Trophoblast cell (in vitro differentiated cells and primary cell): Measurements from ENCODE around the gene SLC23A2.
A peak's percentile ranks its signal among the peaks of the same experiment; 100 is the strongest.
"Not testable (repeated sequence)": the region's sequence is repeated elsewhere in the genome, so short reads cannot be mapped to it uniquely, and the experiment has no call there.

Experiments
- DNase-seq, 2 donors: peaks; one replicate each; pipeline ENCODE4 v3.0.0-alpha.2; 2016
- H2AFZ ChIP-seq: 2 replicates; pipeline ENCODE4 v1.6.1; 2013; ENCODE audit warnings: low read length, moderate library complexity, mild to moderate bottlenecking; ENCODE audit not compliant: insufficient read depth, poor library complexity
- H2AK5ac ChIP-seq: 2 replicates; pipeline ENCODE4 v1.6.1; 2013; ENCODE audit warnings: mild to moderate bottlenecking, low read length
- H2BK120ac ChIP-seq: 2 replicates; pipeline ENCODE4 v1.6.1; 2013; ENCODE audit warnings: low read length, mild to moderate bottlenecking, moderate library complexity; ENCODE audit not compliant: insufficient read depth, poor library complexity
- H2BK12ac ChIP-seq: 2 replicates; pipeline ENCODE4 v1.6.1; 2013; ENCODE audit warnings: mild to moderate bottlenecking, low read length, moderate library complexity
- H2BK5ac ChIP-seq: 2 replicates; pipeline ENCODE4 v1.6.1; 2013; ENCODE audit warnings: low read length, low read depth, moderate library complexity, mild to moderate bottlenecking; ENCODE audit not compliant: poor library complexity
- H3K14ac ChIP-seq: 2 replicates; pipeline ENCODE4 v1.6.1; 2013; ENCODE audit warnings: mild to moderate bottlenecking, low read length
- H3K18ac ChIP-seq: 2 replicates; pipeline ENCODE4 v1.6.1; 2013; ENCODE audit warnings: mild to moderate bottlenecking, low read length
- H3K23ac ChIP-seq: 2 replicates; pipeline ENCODE4 v1.6.1; 2013; ENCODE audit warnings: low read length
- H3K27ac ChIP-seq: 2 replicates; pipeline ENCODE4 v1.5.1; 2013; ENCODE audit warnings: low read depth, mild to moderate bottlenecking, inconsistent platforms, low read length, moderate library complexity
- H3K27me3 ChIP-seq: 2 replicates; pipeline ENCODE4 v1.6.1; 2013; ENCODE audit warnings: inconsistent platforms, mild to moderate bottlenecking, low read length, moderate library complexity; ENCODE audit not compliant: insufficient read depth
- H3K36me3 ChIP-seq, 2 experiments: 1 replicate in 1 of 2; 2 replicates in 1 of 2; pipeline ENCODE4 v1.6.1; 2013; ENCODE audit warnings: low read length in 2 of 2, mild to moderate bottlenecking in 2 of 2, moderate library complexity in 1 of 2; ENCODE audit not compliant: insufficient read depth in 2 of 2, control insufficient read depth in 1 of 2
- H3K4ac ChIP-seq: 2 replicates; pipeline ENCODE4 v1.6.1; 2013; ENCODE audit warnings: low read depth, mild to moderate bottlenecking, low read length, moderate library complexity
- H3K4me1 ChIP-seq, 2 experiments: 1 replicate in 1 of 2; 2 replicates in 1 of 2; pipeline ENCODE4 v1.6.1; 2013; ENCODE audit warnings: low read length in 2 of 2, mild to moderate bottlenecking in 2 of 2, moderate library complexity in 1 of 2; ENCODE audit not compliant: insufficient read depth in 2 of 2, control insufficient read depth in 1 of 2
- H3K4me2 ChIP-seq: 2 replicates; pipeline ENCODE4 v1.6.1; 2013; ENCODE audit warnings: inconsistent platforms, mild to moderate bottlenecking, low read length, moderate library complexity
- H3K4me3 ChIP-seq: 2 replicates; pipeline ENCODE4 v1.5.1; 2013; ENCODE audit warnings: mild to moderate bottlenecking, low read depth, low read length, inconsistent platforms
- H3K79me1 ChIP-seq: one replicate; pipeline ENCODE4 v1.6.1; 2013; ENCODE audit warnings: low read length
- H3K79me2 ChIP-seq: 2 replicates; pipeline ENCODE4 v1.6.1; 2013; ENCODE audit warnings: low read length, mild to moderate bottlenecking; ENCODE audit not compliant: control insufficient read depth, insufficient read depth, poor library complexity
- H3K9ac ChIP-seq: 2 replicates; pipeline ENCODE4 v1.6.1; 2013; ENCODE audit warnings: mild to moderate bottlenecking, low read length
- H3K9me3 ChIP-seq: 2 replicates; pipeline ENCODE4 v1.6.1; 2013; ENCODE audit warnings: low read depth, mild to moderate bottlenecking, control low read depth, inconsistent platforms, low read length; ENCODE audit not compliant: insufficient read depth
- H4K12ac ChIP-seq: 2 replicates; pipeline ENCODE4 v1.6.1; 2013; ENCODE audit warnings: low read depth, mild to moderate bottlenecking, low read length, moderate library complexity
- H4K8ac ChIP-seq: 2 replicates; pipeline ENCODE4 v1.6.1; 2013; ENCODE audit warnings: low read depth, mild to moderate bottlenecking, low read length, moderate library complexity
- H4K91ac ChIP-seq: one replicate; pipeline ENCODE4 v1.6.1; 2013; ENCODE audit warnings: low read depth, mild to moderate bottlenecking, low read length, moderate library complexity
- WGBS: extraction: QIAGEN DNeasy Blood & Tissue Kit; methylation state at CpG from one replicate; pipeline ENCODE4 v1.1.7; 2013; ENCODE audit warnings: missing lambda C conversion rate; ENCODE audit not compliant: insufficient read length, insufficient coverage; ENCODE audit errors: extremely low coverage; 5-methylcytosine and 5-hydroxymethylcytosine counted together

The SLC23A2 gene

DNA sequence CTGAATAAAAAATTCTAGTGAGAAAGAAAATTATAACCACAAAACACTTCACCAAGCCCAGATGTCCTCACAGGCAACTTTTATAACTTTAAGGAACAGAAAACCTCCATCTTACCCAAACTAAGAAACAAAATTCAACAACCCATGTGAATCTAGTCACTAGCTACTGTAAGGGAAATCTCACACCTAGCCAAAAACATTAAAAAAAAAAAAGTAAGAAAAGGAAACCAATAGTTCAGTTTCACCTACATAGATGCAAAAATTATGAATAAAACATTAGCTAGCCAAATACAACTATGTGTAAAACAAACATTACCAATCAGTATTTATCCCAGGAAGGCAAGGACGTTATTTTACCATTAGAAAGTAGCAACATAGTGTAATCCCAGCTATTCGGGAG, 35.5 kb upstream of the SLC23A2 start:
- Histone ChIP-seq H4K91ac (no peak overlapping the region), H4K12ac (no peak overlapping the region), H3K4me2 (no peak overlapping the region), H3K14ac (no peak overlapping the region), H3K79me1 (peaks cover 15% of the 10 kb centered on the region), H2BK12ac (no peak overlapping the region), H3K27ac (no peak overlapping the region), H3K18ac (no peak overlapping the region), H3K4ac (no peak overlapping the region), H2AFZ (no peak overlapping the region), H3K4me3 (no peak overlapping the region), H3K4me1 (peaks cover 8 to 17% of the 10 kb centered on the region in 2 experiments), H3K36me3 (no peaks in the 10 kb centered on the region), H3K79me2 (peaks cover 2% of the 10 kb centered on the region), H3K23ac (no peak overlapping the region), H3K27me3 (no peaks in the 10 kb centered on the region), H3K9ac (no peak overlapping the region), H2BK5ac (no peak overlapping the region), H2AK5ac (no peak overlapping the region), H4K8ac (no peak overlapping the region), H2BK120ac (no peak overlapping the region), H3K9me3 (no peaks in the 10 kb centered on the region)
- no CpG with 5 or more reads among the region's 2 CpGs for WGBS
- DNase-seq: no peak

DNA sequence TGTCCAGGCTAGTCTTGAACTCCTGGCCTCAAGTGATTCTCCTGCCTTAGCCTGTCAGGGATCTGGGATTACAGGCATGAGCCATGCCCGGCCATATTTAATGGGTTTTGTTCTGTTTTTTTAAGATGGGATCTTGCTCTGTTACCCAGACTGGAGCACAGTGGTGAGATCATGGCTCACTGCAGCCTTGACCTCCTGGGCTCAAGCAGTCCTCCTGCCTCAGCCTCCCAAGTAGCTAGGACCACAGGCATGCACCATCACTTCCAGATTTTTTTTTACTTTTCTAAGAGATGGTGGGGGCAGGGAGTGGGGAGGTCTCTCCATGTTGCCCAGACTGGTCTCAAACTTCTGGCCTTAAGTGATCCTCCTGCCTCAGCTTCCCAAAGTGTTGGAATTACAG, 34.2 kb upstream of the SLC23A2 start:
- not testable (repeated sequence) for H3K27ac ChIP-seq, H3K18ac ChIP-seq, H4K8ac ChIP-seq, H3K9ac ChIP-seq, H3K4me2 ChIP-seq, H3K79me2 ChIP-seq, H4K91ac ChIP-seq, H3K4ac ChIP-seq, H2AFZ ChIP-seq, H2BK5ac ChIP-seq, H3K9me3 ChIP-seq, H3K23ac ChIP-seq, H3K14ac ChIP-seq, H3K36me3 ChIP-seq, H3K4me3 ChIP-seq, H4K12ac ChIP-seq, H2AK5ac ChIP-seq, H3K27me3 ChIP-seq, DNase-seq
- Histone ChIP-seq H3K79me1 (peaks cover 21% of the 10 kb centered on the region), H2BK12ac (peak overlapping the region; percentile 39), H3K4me1 (peaks cover 16 to 26% of the 10 kb centered on the region in 2 experiments), H2BK120ac (peak overlapping the region; percentile 1)
- no CpG with 5 or more reads among the region's 1 CpG for WGBS

DNA sequence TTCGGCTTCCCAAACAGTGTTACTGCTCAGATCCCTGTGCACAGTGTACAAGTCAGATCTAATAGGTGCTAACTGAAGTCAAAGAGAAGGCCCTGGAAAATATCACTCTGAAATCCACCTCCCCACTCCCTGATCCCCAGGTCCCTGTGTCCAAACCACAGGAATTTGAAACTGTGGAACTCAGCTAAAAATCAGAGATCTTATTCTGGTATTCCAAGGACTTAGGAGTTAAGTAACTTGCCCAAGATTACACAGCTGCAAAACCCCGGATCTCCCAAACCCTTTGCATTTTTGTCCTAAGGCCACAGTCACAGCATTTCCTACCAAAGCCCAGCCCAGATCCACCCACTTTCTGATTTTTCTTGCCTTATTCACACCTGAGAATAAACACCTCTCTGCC, 32.3 kb upstream of the SLC23A2 start:
- H3K79me2 ChIP-seq: peaks cover 3% of the 10 kb centered on the region
- H3K27me3 ChIP-seq: no peaks in the 10 kb centered on the region
- H3K4ac ChIP-seq: no peak overlapping the region
- H3K4me3 ChIP-seq: no peak overlapping the region
- H2BK12ac ChIP-seq: peak overlapping the region; percentile 41
- H3K14ac ChIP-seq: peak overlapping the region; percentile 35
- H3K18ac ChIP-seq: no peak overlapping the region
- peak overlapping the region; percentile 51 for H3K4me2 ChIP-seq
- H3K9me3 ChIP-seq: no peaks in the 10 kb centered on the region
- no peaks in the 10 kb centered on the region for H3K36me3 ChIP-seq
- H2AFZ ChIP-seq: no peak overlapping the region
- H2BK120ac ChIP-seq: peak overlapping the region; percentile 48
- H2BK5ac ChIP-seq: peak overlapping the region; percentile 29
- peak overlapping the region; percentile 70 for H4K91ac ChIP-seq
- H3K23ac ChIP-seq: no peak overlapping the region
- no peak overlapping the region for H3K9ac ChIP-seq
- no CpG with 5 or more reads among the region's 2 CpGs for WGBS
- H2AK5ac ChIP-seq: no peak overlapping the region
- H3K4me1 ChIP-seq: peaks cover 26 to 33% of the 10 kb centered on the region in 2 experiments
- H4K12ac ChIP-seq: no peak overlapping the region
- DNase-seq: peak; percentile 93 to 97
- H3K79me1 ChIP-seq: peaks cover 34% of the 10 kb centered on the region
- H3K27ac ChIP-seq: peak overlapping the region; percentile 90
- peak overlapping the region; percentile 8 for H4K8ac ChIP-seq

DNA sequence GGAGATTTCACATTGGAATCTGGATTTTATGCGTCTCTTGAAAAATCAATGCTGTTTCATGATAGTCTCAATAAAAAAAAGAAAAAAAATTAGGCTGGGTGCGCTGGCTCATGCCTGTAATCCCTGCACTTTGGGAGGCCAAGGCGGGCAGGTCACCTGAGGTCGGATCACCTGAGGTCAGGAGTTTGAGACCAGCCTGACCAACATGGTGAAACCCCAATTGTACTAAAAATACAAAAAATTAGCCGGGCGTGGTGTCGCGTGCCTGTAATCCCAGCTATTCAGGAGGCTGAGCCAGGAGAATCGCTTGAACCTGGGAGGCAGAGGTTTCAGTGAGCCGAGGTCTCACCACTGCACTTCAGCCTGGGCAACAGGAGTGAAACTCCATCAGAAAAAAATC, 30.4 kb upstream of the SLC23A2 start:
- peak overlapping the region; percentile 68 for H3K14ac ChIP-seq
- peak overlapping the region; percentile 90 for H4K91ac ChIP-seq
- peak overlapping the region; percentile 89 for H2BK120ac ChIP-seq
- H3K79me2 ChIP-seq, H3K9me3 ChIP-seq, H4K12ac ChIP-seq, H3K18ac ChIP-seq, H3K4me2 ChIP-seq, H3K4me3 ChIP-seq, H3K27me3 ChIP-seq, H3K36me3 ChIP-seq, H2AFZ ChIP-seq, H3K9ac ChIP-seq, H3K23ac ChIP-seq: not testable (repeated sequence)
- H3K4ac ChIP-seq: peak overlapping the region; percentile 35
- peak overlapping the region; percentile 74 for H4K8ac ChIP-seq
- peak; percentile 77 to 84 for DNase-seq
- H3K4me1 ChIP-seq: peaks cover 26 to 33% of the 10 kb centered on the region in 2 experiments
- H2BK12ac ChIP-seq: peak overlapping the region; percentile 69
- no CpG with 5 or more reads among the region's 10 CpGs for WGBS
- peaks cover 34% of the 10 kb centered on the region for H3K79me1 ChIP-seq
- peak overlapping the region; percentile 85 for H2BK5ac ChIP-seq
- peak overlapping the region; percentile 52 for H2AK5ac ChIP-seq
- H3K27ac ChIP-seq: peak overlapping the region; percentile 56
